Measurements from ENCODE around the gene SEMA3D.

GRCh38 chr7:85144771-85145170 is 42.1 kb downstream of the SEMA3D start:
- TF ChIP-seq CTCF (IDR thresholded peaks at IDR 0.05) (no peak), POLR2A (IDR thresholded peaks at IDR 0.05) (no peak)
